CD4-positive, alpha-beta memory T cell (primary cell): ENCODE results near the gene SLC7A14. TPM values are rescaled to one million over a fixed set of nuclear protein-coding genes. Genes with fewer than 3 reads are reported as not detected.

ENCODE experiments used
- CTCF ChIA-PET: fragments of 350-600 bp; sonication (Branson Sonifier 250); formaldehyde crosslinking; loops from one replicate; lab custom pipeline; 2021; ENCODE audit warnings: inconsistent platforms; ENCODE audit not compliant: partially characterized antibody; lab: Charles Lee
- POLR2A ChIA-PET: fragments of 350-600 bp; sonication (Branson Sonifier 250); formaldehyde crosslinking; loops from one replicate; lab custom pipeline; 2021; ENCODE audit not compliant: partially characterized antibody; lab: Charles Lee
- DNase-seq, 5 donors: peaks; one replicate each; pipeline versions ENCODE4 v3.0.0 to v3.0.0-alpha.2; 2020 to 2022; ENCODE audit warnings: mixed read lengths in 1 of 5
- H3K27ac ChIP-seq: one replicate; pipeline ENCODE4 v1.7.0; 2013; ENCODE audit warnings: low read depth, low read length
- H3K27me3 ChIP-seq: 2 replicates; pipeline ENCODE4 v1.7.0; 2013; ENCODE audit warnings: mild to moderate bottlenecking, low read length, moderate library complexity; ENCODE audit not compliant: insufficient read depth
- H3K36me3 ChIP-seq: 2 replicates; pipeline ENCODE4 v1.7.0; 2013; ENCODE audit warnings: mild to moderate bottlenecking, low read length, moderate library complexity; ENCODE audit not compliant: insufficient read depth
- H3K4me1 ChIP-seq: 2 replicates; pipeline ENCODE4 v1.7.0; 2013; ENCODE audit warnings: mild to moderate bottlenecking, low read length, moderate library complexity; ENCODE audit not compliant: insufficient read depth
- H3K4me3 ChIP-seq, 2 donors: one replicate each; pipeline ENCODE4 v1.7.0; 2013; ENCODE audit warnings: low read length in 2 of 2, mild to moderate bottlenecking in 1 of 2
- H3K9me3 ChIP-seq, 2 donors: one replicate each; pipeline ENCODE4 v1.7.0; 2013; ENCODE audit warnings: low read length in 2 of 2, control low read depth in 1 of 2; ENCODE audit not compliant: control insufficient read depth in 1 of 2
- H3K27ac Mint-ChIP-seq, 7 donors: one replicate each; pipeline ENCODE4 v1.8.0; 2020 to 2021; ENCODE audit warnings: mixed read lengths in 7 of 7, mild to moderate bottlenecking in 6 of 7, inconsistent platforms in 3 of 7, moderate library complexity in 3 of 7
- H3K27me3 Mint-ChIP-seq, 2 donors: one replicate each; pipeline ENCODE4 v1.8.0; 2020 to 2021; ENCODE audit warnings: mixed read lengths in 2 of 2
- H3K36me3 Mint-ChIP-seq, 2 donors: one replicate each; pipeline ENCODE4 v1.8.0; 2020 to 2021; ENCODE audit warnings: mixed read lengths in 2 of 2, inconsistent platforms in 1 of 2, mild to moderate bottlenecking in 1 of 2
- H3K4me1 Mint-ChIP-seq, 4 donors: one replicate each; pipeline ENCODE4 v1.8.0; 2020 to 2021; ENCODE audit warnings: mixed read lengths in 4 of 4, mild to moderate bottlenecking in 1 of 4
- H3K4me3 Mint-ChIP-seq, 8 donors: one replicate each; pipeline ENCODE4 v1.8.0; 2020 to 2021; ENCODE audit warnings: mixed read lengths in 8 of 8, mild to moderate bottlenecking in 7 of 8, moderate library complexity in 6 of 8, inconsistent platforms in 3 of 8
- H3K9me3 Mint-ChIP-seq, 8 donors: one replicate each; pipeline ENCODE4 v1.8.0; 2020 to 2021; ENCODE audit warnings: mixed read lengths in 8 of 8, mild to moderate bottlenecking in 5 of 8, inconsistent platforms in 3 of 8, moderate library complexity in 1 of 8
- intact Hi-C: fragments of 100-400 bp; cut with micrococcal nuclease; formaldehyde crosslinking; loops from one replicate; pipeline ENCODE4 v1.15.1; 2023
- polyA plus RNA-seq, 2 donors: library from polyadenylated mRNA; unstranded; fragments of 300-500 nt; fragmentation: Illumina TruSeq; gene quantifications; one replicate each; pipeline ENCODE4 v1.2.3, GENCODE V29; 2021
- total RNA-seq, 2 experiments: library from RNA; stranded (reverse); gene quantifications; one replicate each; pipeline ENCODE4 v1.2.3, GENCODE V29; 2021

The SLC7A14 gene
- total and polyA plus RNA-seq, 4 experiments from 2014 or later, result not detected

DNA sequence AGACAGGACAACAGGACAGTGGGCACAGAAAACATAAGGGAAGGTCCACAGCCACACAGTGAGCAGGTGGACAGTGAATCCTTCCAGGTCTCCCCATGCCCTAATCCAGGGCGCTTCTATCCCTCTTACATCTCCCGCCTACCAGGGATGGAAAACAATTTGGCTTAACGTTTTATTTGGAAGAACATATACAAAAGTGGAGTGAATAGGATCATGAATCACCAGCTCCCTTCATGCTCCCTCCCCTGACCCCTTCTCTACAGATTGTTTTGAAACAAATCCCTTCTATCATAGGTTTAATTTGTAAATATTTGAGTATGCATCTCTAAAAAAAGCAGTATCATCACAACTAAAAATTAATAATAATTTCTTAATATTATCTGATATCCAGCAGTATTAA lies 114.7 kb downstream of the SLC7A14 start:
- POLR2A ChIA-PET, result no interaction called here
- H3K9me3 Mint-ChIP-seq, result no peaks in the 10 kb centered on the region
- Histone ChIP-seq H3K36me3 (no peaks in the 10 kb centered on the region), H3K9me3 (no peaks in the 10 kb centered on the region), H3K27me3 (no peaks in the 10 kb centered on the region), H3K4me1 (no peaks in the 10 kb centered on the region), H3K27ac (no peak overlapping the region), H3K4me3 (no peak overlapping the region)
- H3K4me1 Mint-ChIP-seq, result no peaks in the 10 kb centered on the region
- H3K36me3 Mint-ChIP-seq, result no peaks in the 10 kb centered on the region
- no peak for DNase-seq
- no peak overlapping the region for H3K27ac Mint-ChIP-seq
- H3K27me3 Mint-ChIP-seq, result peaks cover 18 to 19% of the 10 kb centered on the region in 2 donors
- H3K4me3 Mint-ChIP-seq, result no peak overlapping the region
- CTCF ChIA-PET, result no interaction called here
- intact Hi-C loops, result no loop called here

DNA sequence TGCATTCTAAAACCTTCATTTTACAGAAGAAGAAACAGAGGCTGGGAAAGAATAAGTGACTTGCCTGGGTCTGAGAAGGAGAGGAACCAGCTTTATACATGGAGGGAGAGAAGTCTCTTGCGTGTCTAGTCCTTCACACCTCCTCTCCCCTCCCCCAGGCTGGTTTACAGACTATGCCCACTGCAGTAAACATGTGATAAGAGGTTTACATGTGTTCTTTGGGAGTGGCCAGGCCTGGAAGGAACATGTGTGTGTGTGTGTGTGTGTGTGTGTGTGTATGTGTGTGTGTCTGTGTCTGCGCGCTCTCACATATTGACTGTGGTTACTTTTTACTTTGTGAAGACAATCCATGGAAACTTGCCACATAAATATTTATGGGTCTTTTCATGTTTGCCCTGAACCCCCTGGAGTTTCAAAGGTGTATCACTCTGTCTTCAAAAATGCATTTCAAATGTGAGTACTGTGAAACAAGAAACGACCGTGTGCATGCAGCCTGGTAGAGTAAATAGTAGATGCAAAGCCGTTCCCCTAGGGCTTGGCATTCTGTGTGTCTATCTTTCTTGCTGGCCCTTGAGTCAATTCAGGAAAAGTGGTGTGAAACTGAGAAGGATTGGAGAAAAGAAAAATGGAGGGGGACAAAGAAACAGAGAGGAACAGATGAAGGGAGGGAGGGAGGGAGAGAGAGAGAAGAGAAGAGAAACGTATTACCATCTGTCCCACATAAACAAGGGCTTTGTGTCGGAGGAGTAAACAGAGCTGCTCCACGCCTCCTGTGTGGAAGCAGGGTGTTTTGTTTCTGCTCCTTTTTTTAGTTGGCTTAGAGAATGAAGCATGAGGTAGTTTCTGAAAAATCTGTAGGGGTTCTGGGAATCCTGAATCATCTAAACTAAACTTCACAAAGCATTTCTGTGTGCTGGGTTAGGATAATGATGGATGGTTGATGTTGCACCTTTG lies 115.5 kb downstream of the SLC7A14 start:
- POLR2A ChIA-PET, result no interaction called here
- Mint-ChIP-seq H3K36me3 (no peaks in the 10 kb centered on the region), H3K27ac (no peak overlapping the region), H3K4me1 (no peaks in the 10 kb centered on the region), H3K9me3 (no peaks in the 10 kb centered on the region), H3K27me3 (peaks cover 15 to 19% of the 10 kb centered on the region in 2 donors), H3K4me3 (no peak overlapping the region)
- Histone ChIP-seq H3K36me3 (no peaks in the 10 kb centered on the region), H3K4me1 (no peaks in the 10 kb centered on the region), H3K4me3 (no peak overlapping the region), H3K27me3 (no peaks in the 10 kb centered on the region), H3K27ac (no peak overlapping the region), H3K9me3 (no peaks in the 10 kb centered on the region)
- CTCF ChIA-PET, result no interaction called here
- intact Hi-C loops, result no loop called here
- no peak for DNase-seq

DNA sequence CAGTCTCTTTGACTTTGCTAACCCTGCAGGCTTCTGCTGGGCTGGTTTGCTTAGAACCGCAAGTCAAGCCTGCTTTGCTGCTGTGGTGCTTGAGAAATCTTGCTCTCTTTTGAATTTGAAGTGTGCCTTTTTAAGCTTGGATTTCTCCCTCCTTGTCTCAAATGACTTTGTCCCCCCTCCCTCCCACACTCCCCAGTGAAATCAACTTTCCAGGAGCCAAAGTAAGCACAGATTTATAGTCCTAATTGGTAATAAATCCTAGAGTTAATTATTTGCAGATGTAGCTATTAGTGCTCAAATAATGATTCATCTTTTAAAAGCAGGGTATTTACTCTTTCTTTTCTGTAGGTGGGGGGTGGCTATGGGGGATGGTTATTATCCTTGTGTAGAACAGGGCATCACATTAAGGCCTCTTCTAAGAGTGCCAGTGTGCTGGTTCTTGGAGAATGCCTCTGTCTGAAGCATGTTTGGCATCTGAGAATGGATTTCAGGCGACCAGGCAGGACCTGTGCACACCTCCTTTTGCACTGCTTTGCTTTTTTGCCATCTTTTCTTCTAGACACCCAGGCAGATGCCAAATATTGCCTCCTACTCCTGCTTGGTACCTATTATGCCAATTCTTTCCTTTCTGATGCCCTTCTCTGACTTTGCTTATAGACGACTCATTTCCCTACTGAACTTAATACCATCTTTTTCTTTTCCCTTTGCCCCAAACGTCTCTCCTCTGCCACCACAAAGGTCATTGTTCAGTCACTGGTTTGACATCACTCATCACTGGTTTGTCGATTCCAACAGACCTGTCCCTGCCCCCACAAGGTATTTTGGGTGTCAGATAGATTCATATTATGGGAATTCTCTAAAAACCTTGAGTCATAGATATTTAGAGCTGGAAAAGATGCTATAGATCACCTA lies 116.5 kb downstream of the SLC7A14 start:
- peaks cover 11 to 17% of the 10 kb centered on the region in 2 donors for H3K27me3 Mint-ChIP-seq
- CTCF ChIA-PET, result no interaction called here

DNA sequence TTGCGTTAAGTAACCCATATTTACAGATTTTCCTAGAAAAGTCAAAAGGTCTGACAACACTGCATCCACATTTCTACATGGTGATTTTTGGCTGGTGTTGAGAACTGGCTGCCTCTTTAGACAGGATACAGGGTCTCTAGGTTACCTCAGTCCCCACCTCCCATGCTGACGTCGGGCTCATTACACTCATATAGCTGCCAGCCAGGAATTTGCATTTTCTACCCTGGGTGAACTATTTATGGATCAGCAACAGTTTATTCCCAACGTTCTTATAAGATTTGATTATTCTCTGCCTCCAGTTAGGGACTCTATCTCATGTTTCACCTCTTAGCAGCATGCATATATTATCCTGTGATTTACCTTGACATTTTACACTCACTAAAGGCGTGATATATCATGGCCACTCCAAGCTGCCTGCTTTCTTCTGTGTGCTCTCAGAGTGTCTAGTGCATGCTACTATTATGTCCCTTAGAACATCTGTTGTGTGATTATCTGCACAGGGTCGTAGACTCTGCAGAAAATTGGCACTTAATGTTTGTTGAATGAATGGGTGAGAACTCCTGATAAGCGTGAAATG lies 118.2 kb downstream of the SLC7A14 start:
- no peak overlapping the region for H3K4me3 Mint-ChIP-seq
- POLR2A ChIA-PET, result no interaction called here
- peaks cover 5% of the 10 kb centered on the region for H3K27me3 ChIP-seq

More for the DNA sequence above, 116.5 kb downstream of the SLC7A14 start:
- Histone ChIP-seq H3K4me3 (no peak overlapping the region), H3K27me3 (no peaks in the 10 kb centered on the region), H3K27ac (no peak overlapping the region), H3K4me1 (no peaks in the 10 kb centered on the region), H3K36me3 (no peaks in the 10 kb centered on the region), H3K9me3 (no peaks in the 10 kb centered on the region)
- POLR2A ChIA-PET, result no interaction called here
- no peaks in the 10 kb centered on the region for H3K9me3 Mint-ChIP-seq
- H3K27ac Mint-ChIP-seq, result no peak overlapping the region
- no peak overlapping the region for H3K4me3 Mint-ChIP-seq
- no peaks in the 10 kb centered on the region for H3K4me1 Mint-ChIP-seq
- H3K36me3 Mint-ChIP-seq, result no peaks in the 10 kb centered on the region
- intact Hi-C loops, result no loop called here
- DNase-seq, result no peak

DNA sequence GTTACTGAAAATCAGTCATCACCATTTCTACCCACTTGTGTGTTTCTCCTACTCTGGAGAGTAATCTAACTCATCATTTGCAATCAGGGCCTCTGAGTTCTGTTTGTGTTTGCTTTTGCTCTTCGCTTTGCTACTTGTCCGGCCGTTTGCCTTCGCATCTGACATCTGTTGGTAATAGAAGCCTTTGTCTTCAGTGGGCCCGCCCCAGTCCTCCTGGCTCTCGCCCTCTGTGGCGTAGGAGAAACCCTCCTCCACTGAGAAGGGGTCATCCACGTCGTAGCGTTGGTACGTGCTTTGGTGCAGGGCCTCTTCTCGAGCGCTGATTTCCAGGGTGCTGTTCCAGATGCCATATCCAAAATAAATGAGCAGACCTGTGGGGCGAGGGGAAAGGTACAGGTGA lies 118.9 kb downstream of the SLC7A14 start:
- Mint-ChIP-seq H3K4me3 (no peak overlapping the region), H3K9me3 (no peaks in the 10 kb centered on the region), H3K27me3 (peaks cover 13 to 19% of the 10 kb centered on the region in 2 donors), H3K4me1 (no peaks in the 10 kb centered on the region), H3K36me3 (no peaks in the 10 kb centered on the region), H3K27ac (peak overlapping the region in 1 of 7 donors; percentile 61)
- intact Hi-C loops, result no loop called here
- Histone ChIP-seq H3K4me3 (no peak overlapping the region), H3K27me3 (peaks cover 5% of the 10 kb centered on the region), H3K36me3 (no peaks in the 10 kb centered on the region), H3K9me3 (no peaks in the 10 kb centered on the region), H3K4me1 (no peaks in the 10 kb centered on the region), H3K27ac (no peak overlapping the region)
- POLR2A ChIA-PET, result no interaction called here
- DNase-seq, result no peak
- CTCF ChIA-PET, result no interaction called here

More for the DNA sequence above, 118.2 kb downstream of the SLC7A14 start:
- Mint-ChIP-seq H3K27ac (no peak overlapping the region), H3K9me3 (no peaks in the 10 kb centered on the region), H3K4me1 (no peaks in the 10 kb centered on the region), H3K36me3 (no peaks in the 10 kb centered on the region), H3K27me3 (peaks cover 13 to 15% of the 10 kb centered on the region in 2 donors)
- H3K36me3 ChIP-seq, result no peaks in the 10 kb centered on the region
- intact Hi-C loops, result no loop called here
- no peak overlapping the region for H3K4me3 ChIP-seq
- H3K9me3 ChIP-seq, result no peaks in the 10 kb centered on the region
- no peak overlapping the region for H3K27ac ChIP-seq
- CTCF ChIA-PET, result no interaction called here
- DNase-seq, result no peak
- no peaks in the 10 kb centered on the region for H3K4me1 ChIP-seq

DNA sequence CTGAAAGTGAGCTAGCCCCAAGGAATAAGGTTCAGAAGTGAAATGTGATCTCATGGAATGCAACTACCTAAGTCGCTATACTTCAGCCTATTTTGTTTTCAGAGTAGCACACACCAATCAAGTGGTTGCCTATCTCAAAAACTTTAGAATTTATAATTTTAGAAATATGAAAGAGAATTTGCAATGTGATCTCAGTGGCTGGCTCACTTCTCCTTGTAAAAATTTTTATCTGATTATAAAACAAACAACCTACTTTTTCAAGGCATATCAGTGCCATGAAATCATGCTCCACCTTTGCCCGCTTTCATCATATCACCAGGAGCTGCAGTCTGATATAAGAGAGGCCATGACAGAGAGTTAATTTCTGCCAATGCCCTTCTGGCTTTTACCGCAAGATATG lies 119.9 kb downstream of the SLC7A14 start:
- H3K36me3 Mint-ChIP-seq, result no peaks in the 10 kb centered on the region
- intact Hi-C loops, result no loop called here
- CTCF ChIA-PET, result no interaction called here
- H3K36me3 ChIP-seq, result no peaks in the 10 kb centered on the region
- H3K4me1 Mint-ChIP-seq, result no peaks in the 10 kb centered on the region
- H3K27me3 Mint-ChIP-seq, result peaks cover 13 to 24% of the 10 kb centered on the region in 2 donors
- H3K4me3 Mint-ChIP-seq, result no peak overlapping the region
- no peak overlapping the region for H3K4me3 ChIP-seq
- POLR2A ChIA-PET, result no interaction called here
- H3K9me3 ChIP-seq, result no peaks in the 10 kb centered on the region
- no peak overlapping the region for H3K27ac ChIP-seq
- H3K27me3 ChIP-seq, result peaks cover 5% of the 10 kb centered on the region
- no peaks in the 10 kb centered on the region for H3K9me3 Mint-ChIP-seq
- DNase-seq, result no peak
- no peak overlapping the region for H3K27ac Mint-ChIP-seq
- H3K4me1 ChIP-seq, result no peaks in the 10 kb centered on the region

DNA sequence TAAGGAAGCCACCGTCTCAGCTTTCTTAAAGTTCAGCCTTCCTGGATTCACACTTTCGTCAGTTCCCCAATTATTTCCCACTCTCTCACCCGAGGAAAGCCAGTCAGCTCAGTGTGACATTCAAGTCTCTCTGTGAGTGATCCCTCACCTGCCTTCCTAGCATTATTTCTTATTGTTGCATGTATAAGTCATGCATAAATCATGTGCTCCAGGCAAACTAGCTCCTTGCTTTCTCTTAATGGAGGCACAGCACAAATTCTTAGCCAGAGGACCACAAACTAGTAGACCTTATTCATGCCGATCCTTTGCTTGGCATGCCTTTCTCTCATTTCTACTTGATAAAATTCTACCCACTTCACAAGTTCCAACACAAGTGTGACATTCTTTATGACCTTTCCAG lies 122.9 kb downstream of the SLC7A14 start:
- Mint-ChIP-seq H3K4me1 (no peaks in the 10 kb centered on the region), H3K4me3 (no peak overlapping the region), H3K27me3 (peaks cover 15 to 23% of the 10 kb centered on the region in 2 donors), H3K9me3 (peaks cover 0 to 2% (median 0%) of the 10 kb centered on the region in 8 donors), H3K27ac (no peak overlapping the region), H3K36me3 (no peaks in the 10 kb centered on the region)
- Histone ChIP-seq H3K36me3 (no peaks in the 10 kb centered on the region), H3K27ac (no peak overlapping the region), H3K4me3 (no peak overlapping the region), H3K4me1 (no peaks in the 10 kb centered on the region), H3K27me3 (peaks cover 5% of the 10 kb centered on the region), H3K9me3 (no peaks in the 10 kb centered on the region)
- no peak for DNase-seq
- POLR2A ChIA-PET, result no interaction called here
- CTCF ChIA-PET, result no interaction called here
- intact Hi-C loops, result no loop called here
